Fibroblast of the aortic adventitia (primary cell): Measurements from ENCODE around the gene HOXA9. TPM values are rescaled to one million over a fixed set of nuclear protein-coding genes. Genes with fewer than 3 reads are reported as not detected.

Experiments used
- DNase-seq: peaks from one replicate; pipeline ENCODE4 v3.0.0-alpha.2; 2010; ENCODE audit warnings: low read depth
- H3K4me3 ChIP-seq: 2 replicates; pipeline ENCODE4 v1.5.1; 2011; ENCODE audit warnings: low read depth, mild to moderate bottlenecking, control low read depth, low read length, moderate library complexity
- CTCF ChIP-seq: IDR thresholded peaks from 2 replicates; pipeline ENCODE4 v1.5.1; 2011; ENCODE audit warnings: mild to moderate bottlenecking, low read length, control low read depth, inconsistent platforms; ENCODE audit not compliant: insufficient read depth
- total RNA-seq: library from RNA; depleted of rRNA; stranded (reverse); fragments of >200 nt; gene quantifications from 2 replicates; pipeline ENCODE4 v1.2.3, GENCODE V29; 2012; ENCODE audit warnings: low replicate concordance

HOXA9 gene
- total RNA-seq, 1 donor: not detected

- H3K4me3 ChIP-seq: no peak overlapping the region
- DNase-seq: no peak
- TF ChIP-seq CTCF: no peak
These were observed 16.3 kb downstream of the HOXA9 start for GRCh38 chr7:27148756-27149641.

- no peak overlapping the region for H3K4me3 ChIP-seq
- DNase-seq: no peak
- no peak for TF ChIP-seq CTCF
These were observed 17.1 kb downstream of the HOXA9 start for GRCh38 chr7:27148031-27148755.

- no peak for TF ChIP-seq CTCF
- no peak for DNase-seq
- H3K4me3 ChIP-seq: no peak within 1 kb of the TSS
These were observed 17.9 kb downstream of the HOXA9 start, which contains the start of gene HOXA6 for GRCh38 chr7:27147199-27148030. Gene HOXA6 (minus strand): TSS chr7:27147774. CDS start chr7:27147749, 25 bp downstream.

GRCh38 chr7:27146491-27147198 lies 18.7 kb downstream of the HOXA9 start:
- TF ChIP-seq CTCF: no peak
- DNase-seq: no peak
- no peak overlapping the region for H3K4me3 ChIP-seq

- no peak for DNase-seq
- TF ChIP-seq CTCF: no peak
- H3K4me3 ChIP-seq: no peak overlapping the region
These were observed 19.4 kb downstream of the HOXA9 start for GRCh38 chr7:27145914-27146412.
